LHCN-M2 (cell line): Measurements from ENCODE around the gene TLCD5. TPM values are rescaled to one million over a fixed set of nuclear protein-coding genes. Genes with fewer than 3 reads are reported as not detected.

Experiments used
- DNase-seq: peaks from one replicate; pipeline ENCODE4 v3.0.0-alpha.2; 2012; ENCODE audit warnings: low read depth
- total RNA-seq: library from RNA; depleted of rRNA; stranded (reverse); fragments of >200 nt; gene quantifications from 2 replicates; pipeline ENCODE4 v1.2.3, GENCODE V29; 2014; rRNA removed

TLCD5 gene
- total RNA-seq, 1 experiment from 2014 or later, result 5.5 TPM

DNA sequence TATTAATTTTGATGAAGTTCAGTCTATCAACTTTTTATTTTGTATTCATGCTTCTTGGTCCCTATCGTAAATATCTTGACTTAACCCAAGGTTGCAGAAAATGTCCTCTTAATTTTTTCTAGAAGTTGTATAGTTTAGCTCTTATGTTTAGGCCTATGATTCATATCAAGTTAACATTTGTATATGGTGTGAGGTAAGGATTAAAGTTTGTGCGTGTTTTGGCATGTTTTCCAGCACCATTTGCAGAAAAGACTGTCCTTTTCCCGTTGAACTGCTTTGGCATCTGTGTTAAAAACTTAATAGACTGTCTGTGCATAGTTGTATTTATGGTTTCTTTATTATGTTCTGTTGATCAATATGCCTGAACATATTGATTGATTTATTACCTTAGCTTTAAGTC is 53.4 kb downstream of the TLCD5 start:
- DNase-seq, result no peak

DNA sequence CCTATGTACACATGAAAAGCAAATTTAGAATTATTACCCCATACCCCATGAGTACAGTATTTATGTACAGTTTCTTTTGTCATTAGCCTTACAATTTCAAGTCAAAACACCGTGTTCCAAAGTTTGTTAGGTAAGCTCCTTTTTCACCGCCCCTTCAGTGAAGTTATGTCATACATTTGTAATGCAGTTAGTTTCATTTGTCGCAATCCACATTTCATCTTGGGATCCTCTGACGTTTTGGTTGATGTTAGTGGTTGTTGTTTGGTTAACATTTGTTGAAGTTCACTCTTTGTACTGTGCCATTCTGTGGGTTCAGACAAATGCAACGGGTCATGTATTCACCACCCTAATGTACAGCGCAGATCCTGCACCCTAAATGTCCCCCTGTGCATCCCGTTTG is 56.3 kb downstream of the TLCD5 start:
- DNase-seq, result no peak

Other genes starting within 250 kb of the TLCD5 start
- not detected in 2 replicates for gene TRIM29, start 187.2 kb upstream of the TLCD5 start, total RNA-seq
- gene OAF, start 114.3 kb upstream of the TLCD5 start, total RNA-seq, result 16.3 and 18.7 TPM in 2 replicates
- gene POU2F3, start 85.2 kb upstream of the TLCD5 start, total RNA-seq, result not detected in 2 replicates
- gene ARHGEF12, start 11.1 kb downstream of the TLCD5 start, total RNA-seq, result 66.1 and 72.2 TPM in 2 replicates
- gene GRIK4, start 186.4 kb downstream of the TLCD5 start, total RNA-seq, result 0.06 and 0.13 TPM in 2 replicates